CD4-positive, alpha-beta T cell treated with Interleukin-15 for 1 hour (primary cell): ENCODE results near the gene ZNF669.
"Not testable (repeated sequence)": the region's sequence is repeated elsewhere in the genome, so short reads cannot be mapped to it uniquely, and the experiment has no call there.

Experiments
- DNase-seq: peaks from one replicate; pipeline ENCODE4 v3.0.0-alpha.2; 2020

The ZNF669 gene

GRCh38 chr1:247103859-247104591 is at the start of gene ZNF669:
TSS of gene ZNF669 (minus strand) at chr1:247104356. CDS start at chr1:247104199, 157 bp downstream.
- DNase-seq, result peak; percentile 93

GRCh38 chr1:247147781-247148180 is 43.6 kb upstream of the ZNF669 start:
- DNase-seq, result no peak

GRCh38 chr1:247147120-247147519 is 43.0 kb upstream of the ZNF669 start:
- not testable (repeated sequence) for DNase-seq

- no peak for DNase-seq
Measured at GRCh38 chr1:247146671-247147070, 42.5 kb upstream of the ZNF669 start.

- DNase-seq, result no peak
Measured at GRCh38 chr1:247145279-247145678, 41.1 kb upstream of the ZNF669 start.

- DNase-seq, result not testable (repeated sequence)
Measured at GRCh38 chr1:247139557-247139956, 35.4 kb upstream of the ZNF669 start.

- no peak for DNase-seq
Measured at GRCh38 chr1:247131236-247131635, 27.1 kb upstream of the ZNF669 start.

GRCh38 chr1:247127519-247128282 is 23.5 kb upstream of the ZNF669 start:
- DNase-seq, result not testable (repeated sequence)

GRCh38 chr1:247126601-247127000 is 22.4 kb upstream of the ZNF669 start:
- not testable (repeated sequence) for DNase-seq

- DNase-seq, result not testable (repeated sequence)
Measured at GRCh38 chr1:247126166-247126565, 22.0 kb upstream of the ZNF669 start.

GRCh38 chr1:247121382-247121781 is 17.2 kb upstream of the ZNF669 start:
- no peak for DNase-seq

- DNase-seq, result not testable (repeated sequence)
Measured at GRCh38 chr1:247120408-247120668, 16.2 kb upstream of the ZNF669 start.

GRCh38 chr1:247119600-247120407 is 15.6 kb upstream of the ZNF669 start:
- DNase-seq, result no peak

- DNase-seq, result peak; percentile 32
Measured at GRCh38 chr1:247118946-247119446, 14.8 kb upstream of the ZNF669 start.

GRCh38 chr1:247115545-247115944 is 11.4 kb upstream of the ZNF669 start:
- DNase-seq, result no peak

- no peak for DNase-seq
Measured at GRCh38 chr1:247115141-247115510, 11.0 kb upstream of the ZNF669 start.

- no peak for DNase-seq
Measured at GRCh38 chr1:247114351-247115140, 10.4 kb upstream of the ZNF669 start.

GRCh38 chr1:247113733-247114271 is 9.6 kb upstream of the ZNF669 start:
- DNase-seq, result no peak

- DNase-seq, result no peak
Measured at GRCh38 chr1:247113094-247113497, 8.9 kb upstream of the ZNF669 start.

GRCh38 chr1:247112479-247112781 is 8.3 kb upstream of the ZNF669 start:
- DNase-seq, result no peak

GRCh38 chr1:247111700-247112478 is 7.7 kb upstream of the ZNF669 start:
- no peak for DNase-seq

GRCh38 chr1:247111259-247111699 is 7.1 kb upstream of the ZNF669 start:
- no peak for DNase-seq
